Fibroblast of the aortic adventitia (primary cell): ENCODE results near the gene IFNK. TPM values are rescaled to one million over a fixed set of nuclear protein-coding genes. Genes with fewer than 3 reads are reported as not detected.

Experiments used
- DNase-seq: peaks from one replicate; pipeline ENCODE4 v3.0.0-alpha.2; 2010; ENCODE audit warnings: low read depth
- H3K4me3 ChIP-seq: 2 replicates; pipeline ENCODE4 v1.5.1; 2011; ENCODE audit warnings: low read depth, mild to moderate bottlenecking, control low read depth, low read length, moderate library complexity
- total RNA-seq: library from RNA; depleted of rRNA; stranded (reverse); fragments of >200 nt; gene quantifications from 2 replicates; pipeline ENCODE4 v1.2.3, GENCODE V29; 2012; ENCODE audit warnings: low replicate concordance
- TF ChIP-seq, protein P1 (sequence below): IDR thresholded peaks from 2 replicates; pipeline ENCODE4 v1.5.1; 2011; ENCODE audit warnings: mild to moderate bottlenecking, low read length, control low read depth, inconsistent platforms; ENCODE audit not compliant: insufficient read depth

Gene IFNK
- total RNA-seq, 1 donor: not detected

DNA sequence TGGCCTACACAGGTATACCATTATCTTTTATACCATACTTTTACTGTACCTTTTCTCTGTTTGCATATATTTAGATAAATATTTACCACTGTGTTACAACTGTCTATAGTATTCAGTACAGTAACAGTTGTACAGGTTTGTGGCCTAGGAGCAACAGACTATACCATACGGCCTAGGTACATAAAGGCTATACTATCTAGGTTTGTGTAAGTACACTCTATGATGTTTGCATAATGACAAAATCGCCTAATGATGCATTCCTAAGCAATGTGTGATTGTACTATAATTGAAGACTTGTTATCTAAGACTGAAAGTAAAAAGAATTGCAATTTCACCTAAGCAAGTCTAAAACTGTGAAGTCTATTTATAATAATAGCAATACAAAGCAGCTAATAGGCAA, 45.3 kb downstream of the IFNK start:
- TF ChIP-seq, protein P1, sequence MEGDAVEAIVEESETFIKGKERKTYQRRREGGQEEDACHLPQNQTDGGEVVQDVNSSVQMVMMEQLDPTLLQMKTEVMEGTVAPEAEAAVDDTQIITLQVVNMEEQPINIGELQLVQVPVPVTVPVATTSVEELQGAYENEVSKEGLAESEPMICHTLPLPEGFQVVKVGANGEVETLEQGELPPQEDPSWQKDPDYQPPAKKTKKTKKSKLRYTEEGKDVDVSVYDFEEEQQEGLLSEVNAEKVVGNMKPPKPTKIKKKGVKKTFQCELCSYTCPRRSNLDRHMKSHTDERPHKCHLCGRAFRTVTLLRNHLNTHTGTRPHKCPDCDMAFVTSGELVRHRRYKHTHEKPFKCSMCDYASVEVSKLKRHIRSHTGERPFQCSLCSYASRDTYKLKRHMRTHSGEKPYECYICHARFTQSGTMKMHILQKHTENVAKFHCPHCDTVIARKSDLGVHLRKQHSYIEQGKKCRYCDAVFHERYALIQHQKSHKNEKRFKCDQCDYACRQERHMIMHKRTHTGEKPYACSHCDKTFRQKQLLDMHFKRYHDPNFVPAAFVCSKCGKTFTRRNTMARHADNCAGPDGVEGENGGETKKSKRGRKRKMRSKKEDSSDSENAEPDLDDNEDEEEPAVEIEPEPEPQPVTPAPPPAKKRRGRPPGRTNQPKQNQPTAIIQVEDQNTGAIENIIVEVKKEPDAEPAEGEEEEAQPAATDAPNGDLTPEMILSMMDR: no peak
- no peak overlapping the region for H3K4me3 ChIP-seq
- no peak for DNase-seq

DNA sequence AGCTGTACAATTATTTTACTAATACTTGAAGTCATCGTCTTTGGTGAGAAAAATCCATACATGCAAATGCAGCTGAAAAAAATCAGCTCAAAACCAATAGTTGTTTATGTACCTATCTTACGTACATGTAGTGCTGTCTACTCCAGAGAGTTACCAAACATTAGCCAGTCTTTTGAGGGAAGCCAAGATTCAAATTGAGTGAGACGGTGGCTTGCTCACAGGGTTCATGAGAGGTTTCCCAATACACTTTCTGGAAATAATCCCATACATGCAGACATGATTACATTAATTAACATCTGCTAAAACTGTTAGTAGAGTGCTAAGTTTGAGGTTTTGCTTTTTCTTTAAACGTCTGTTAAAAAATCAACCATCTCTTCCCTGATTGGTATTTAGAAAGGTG, 46.9 kb downstream of the IFNK start:
- H3K4me3 ChIP-seq: no peak overlapping the region
- TF ChIP-seq, protein P1: no peak
- DNase-seq: no peak

DNA sequence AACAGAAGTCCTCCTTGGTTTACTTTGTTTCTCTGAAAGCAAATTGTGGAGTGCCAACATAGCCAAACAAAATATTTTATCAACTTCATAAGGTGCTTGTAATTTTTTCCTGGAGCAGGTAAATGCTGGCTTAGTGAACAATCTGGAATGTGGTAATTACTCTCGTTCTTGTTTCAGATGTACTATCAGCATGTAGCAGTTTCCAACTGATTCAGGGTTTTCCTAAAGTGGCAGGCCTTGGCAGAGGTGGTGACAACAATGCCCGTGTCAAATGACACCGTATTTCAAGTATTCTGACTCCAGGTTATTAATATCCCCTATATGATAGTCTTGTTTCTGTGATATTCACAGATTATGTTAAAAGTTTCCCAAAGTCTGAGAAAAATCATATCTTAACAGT, 48.0 kb downstream of the IFNK start:
- H3K4me3 ChIP-seq: no peak overlapping the region
- DNase-seq: no peak

DNA sequence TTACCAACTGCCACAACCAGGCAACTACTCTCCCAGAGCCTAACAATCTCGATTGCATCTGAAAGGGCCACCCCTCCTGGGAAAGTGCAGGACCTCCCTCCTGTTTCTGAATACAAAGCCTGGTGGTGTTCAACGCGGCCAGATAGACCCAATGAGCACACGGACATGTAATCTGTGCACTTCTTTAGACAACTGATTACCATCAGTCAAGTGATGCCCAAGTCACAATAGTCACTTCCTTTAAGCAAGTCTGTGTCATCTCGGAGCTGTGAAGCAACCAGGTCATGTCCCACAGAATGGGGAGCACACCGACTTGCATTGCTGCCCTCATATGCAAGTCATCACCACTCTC, 48.5 kb downstream of the IFNK start:
- peak overlapping the region; percentile 74 for H3K4me3 ChIP-seq
- DNase-seq: peak; percentile 32

More for the DNA sequence above, 48.0 kb downstream of the IFNK start:
- TF ChIP-seq, protein P1: no peak

DNA sequence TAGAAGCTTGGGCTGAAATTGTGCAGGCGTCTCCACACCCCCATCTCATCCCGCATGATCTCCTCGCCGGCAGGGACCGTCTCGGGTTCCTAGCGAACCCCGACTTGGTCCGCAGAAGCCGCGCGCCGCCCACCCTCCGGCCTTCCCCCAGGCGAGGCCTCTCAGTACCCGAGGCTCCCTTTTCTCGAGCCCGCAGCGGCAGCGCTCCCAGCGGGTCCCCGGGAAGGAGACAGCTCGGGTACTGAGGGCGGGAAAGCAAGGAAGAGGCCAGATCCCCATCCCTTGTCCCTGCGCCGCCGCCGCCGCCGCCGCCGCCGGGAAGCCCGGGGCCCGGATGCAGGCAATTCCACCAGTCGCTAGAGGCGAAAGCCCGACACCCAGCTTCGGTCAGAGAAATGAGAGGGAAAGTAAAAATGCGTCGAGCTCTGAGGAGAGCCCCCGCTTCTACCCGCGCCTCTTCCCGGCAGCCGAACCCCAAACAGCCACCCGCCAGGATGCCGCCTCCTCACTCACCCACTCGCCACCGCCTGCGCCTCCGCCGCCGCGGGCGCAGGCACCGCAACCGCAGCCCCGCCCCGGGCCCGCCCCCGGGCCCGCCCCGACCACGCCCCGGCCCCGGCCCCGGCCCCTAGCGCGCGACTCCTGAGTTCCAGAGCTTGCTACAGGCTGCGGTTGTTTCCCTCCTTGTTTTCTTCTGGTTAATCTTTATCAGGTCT, 49.0 kb downstream of the IFNK start, which contains the start of gene C9orf72:
Gene C9orf72, minus strand, starts transcription at position 564 of the 716 bp plus-strand sequence. CDS start 6,361 bp downstream, outside the sequence.
- DNase-seq: no peak
- TF ChIP-seq, protein P1: no peak

More for the DNA sequence above, 48.5 kb downstream of the IFNK start:
- TF ChIP-seq, protein P1: no peak

DNA sequence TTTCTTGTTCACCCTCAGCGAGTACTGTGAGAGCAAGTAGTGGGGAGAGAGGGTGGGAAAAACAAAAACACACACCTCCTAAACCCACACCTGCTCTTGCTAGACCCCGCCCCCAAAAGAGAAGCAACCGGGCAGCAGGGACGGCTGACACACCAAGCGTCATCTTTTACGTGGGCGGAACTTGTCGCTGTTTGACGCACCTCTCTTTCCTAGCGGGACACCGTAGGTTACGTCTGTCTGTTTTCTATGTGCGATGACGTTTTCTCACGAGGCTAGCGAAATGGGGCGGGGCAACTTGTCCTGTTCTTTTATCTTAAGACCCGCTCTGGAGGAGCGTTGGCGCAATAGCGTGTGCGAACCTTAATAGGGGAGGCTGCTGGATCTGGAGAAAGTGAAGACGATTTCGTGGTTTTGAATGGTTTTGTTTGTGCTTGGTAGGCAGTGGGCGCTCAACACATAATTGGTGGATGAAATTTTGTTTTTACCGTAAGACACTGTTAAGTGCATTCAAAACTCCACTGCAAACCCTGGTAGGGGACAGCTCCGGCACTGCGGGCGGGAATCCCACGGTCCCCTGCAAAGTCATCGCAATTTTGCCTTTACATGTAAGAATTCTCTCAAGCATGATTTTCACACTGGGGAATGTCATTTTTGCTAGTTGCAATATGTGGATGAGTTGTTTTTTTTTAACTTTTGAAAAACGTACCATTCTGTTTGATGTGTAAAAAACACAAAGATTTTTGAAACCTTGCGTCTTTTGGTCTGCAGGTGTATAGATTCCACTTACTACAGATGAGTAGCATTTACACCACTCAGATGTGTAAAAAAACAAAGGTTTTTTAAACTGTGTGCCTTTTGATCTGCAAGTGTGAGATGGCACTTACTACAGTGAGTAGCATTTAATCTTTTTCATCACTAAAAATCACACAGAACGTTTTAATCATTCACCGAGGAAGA, 49.8 kb downstream of the IFNK start:
- peak overlapping the region; percentile 74 for H3K4me3 ChIP-seq
- peak; percentile 99 for DNase-seq
- TF ChIP-seq, protein P1: no peak

More for the DNA sequence above, 49.0 kb downstream of the IFNK start, which contains the start of gene C9orf72:
- H3K4me3 ChIP-seq: peak within 1 kb of the TSS; percentile 74

Other genes starting within 250 kb of the IFNK start
- not detected in 2 replicates for gene EQTN, start 227.1 kb upstream of the IFNK start, total RNA-seq
- under 0.01 and 0.25 TPM in 2 replicates for gene MOB3B, start 5.5 kb downstream of the IFNK start, total RNA-seq
- 7.5 and 31.7 TPM in 2 replicates for gene C9orf72, start 49.2 kb downstream of the IFNK start, total RNA-seq